BE2C (cell line): ENCODE results near the gene NUDCD2.
"Not testable (repeated sequence)": the region's sequence is repeated elsewhere in the genome, so short reads cannot be mapped to it uniquely, and the experiment has no call there.

Source experiments
- DNase-seq: peaks from one replicate; pipeline ENCODE4 v3.0.0-alpha.2; 2020
- H3K27me3 ChIP-seq: fragments of 250-450 bp; sonication (Bioruptor Pico); 2 replicates; pipeline ENCODE4 v1.5.1; 2020; ENCODE audit warnings: mild to moderate bottlenecking
- H3K36me3 ChIP-seq: fragments of 250-450 bp; sonication (Bioruptor Pico); 2 replicates; pipeline ENCODE4 v1.5.1; 2020; ENCODE audit warnings: mild to moderate bottlenecking
- H3K4me1 ChIP-seq: fragments of 250-450 bp; sonication (Bioruptor Pico); 2 replicates; pipeline ENCODE4 v1.5.1; 2020
- H3K4me3 ChIP-seq: 2 replicates; pipeline ENCODE4 v1.5.1; 2011; ENCODE audit warnings: low read depth, low read length
- H3K9me3 ChIP-seq: fragments of 250-450 bp; sonication (Bioruptor Pico); 2 replicates; pipeline ENCODE4 v1.5.1; 2020
- CTCF ChIP-seq: IDR thresholded peaks from 2 replicates; pipeline ENCODE4 v1.5.1; 2012; ENCODE audit warnings: mild to moderate bottlenecking, low read depth, low read length

NUDCD2 gene

GRCh38 chr5:163459462-163459818 is 462 bp downstream of the NUDCD2 start:
- Histone ChIP-seq H3K27me3 (no peaks in the 10 kb centered on the region), H3K9me3 (no peaks in the 10 kb centered on the region), H3K4me1 (no peaks in the 10 kb centered on the region), H3K36me3 (peaks cover 3% of the 10 kb centered on the region; the same call in 1 of the 2 replicates), H3K4me3 (peak overlapping the region; percentile 82)
- DNase-seq, result no peak
- no peak for TF ChIP-seq CTCF

- no peak for DNase-seq
- TF ChIP-seq CTCF, result no peak
- peaks cover 3% of the 10 kb centered on the region; the same call in 1 of the 2 replicates for H3K36me3 ChIP-seq
Observed at GRCh38 chr5:163458778-163459385, 1.0 kb downstream of the NUDCD2 start.

GRCh38 chr5:163456840-163457239 is 3.1 kb downstream of the NUDCD2 start:
- Histone ChIP-seq H3K4me1 (no peaks in the 10 kb centered on the region), H3K4me3 (no peak overlapping the region), H3K36me3 (peaks cover 15% of the 10 kb centered on the region)

More at GRCh38 chr5:163458778-163459385, 1.0 kb downstream of the NUDCD2 start:
- Histone ChIP-seq H3K4me1 (no peaks in the 10 kb centered on the region), H3K4me3 (peak overlapping the region; percentile 82), H3K27me3 (no peaks in the 10 kb centered on the region), H3K9me3 (no peaks in the 10 kb centered on the region)

GRCh38 chr5:163456029-163456589 is 3.8 kb downstream of the NUDCD2 start:
- no peak overlapping the region for H3K4me3 ChIP-seq
- TF ChIP-seq CTCF, result no peak
- H3K4me1 ChIP-seq, result no peaks in the 10 kb centered on the region
- DNase-seq, result no peak
- no peaks in the 10 kb centered on the region for H3K9me3 ChIP-seq
- no peaks in the 10 kb centered on the region for H3K27me3 ChIP-seq
- peaks cover 18% of the 10 kb centered on the region for H3K36me3 ChIP-seq

More at GRCh38 chr5:163456840-163457239, 3.1 kb downstream of the NUDCD2 start:
- no peaks in the 10 kb centered on the region for H3K9me3 ChIP-seq
- H3K27me3 ChIP-seq, result no peaks in the 10 kb centered on the region
- TF ChIP-seq CTCF, result no peak
- DNase-seq, result no peak

GRCh38 chr5:163455406-163455805 is 4.5 kb downstream of the NUDCD2 start:
- not testable (repeated sequence) for H3K4me1 ChIP-seq, DNase-seq, H3K27me3 ChIP-seq, H3K4me3 ChIP-seq, H3K9me3 ChIP-seq
- H3K36me3 ChIP-seq, result peaks cover 18% of the 10 kb centered on the region

GRCh38 chr5:163453705-163454104 is 6.2 kb downstream of the NUDCD2 start:
- Histone ChIP-seq H3K27me3 (no peaks in the 10 kb centered on the region), H3K9me3 (no peaks in the 10 kb centered on the region), H3K36me3 (peaks cover 22% of the 10 kb centered on the region), H3K4me1 (no peaks in the 10 kb centered on the region), H3K4me3 (no peak overlapping the region)
- TF ChIP-seq CTCF, result no peak
- no peak for DNase-seq
